Prostate gland (tissue), 2 donors: ENCODE results near the gene CFAP210.

Experiments
- POLR2A ChIP-seq: fragments of 450-650 bp; IDR thresholded peaks from one replicate; pipeline ENCODE4 v1.6.1; 2016; ENCODE audit warnings: antibody characterized with exemption, mild to moderate bottlenecking
- TF ChIP-seq, protein P1 (sequence below), 4 experiments: fragments of 200-600 bp in 2 of 4; fragments of 450-650 bp in 2 of 4; sonication (generic) in 2 of 4; IDR thresholded peaks; 1 replicate in 3 of 4; 2 replicates in 1 of 4; pipeline ENCODE4 v1.5.1; 2016 to 2019; ENCODE audit warnings: antibody characterized with exemption in 4 of 4, mild to moderate bottlenecking in 2 of 4, moderate library complexity in 2 of 4

DNA sequence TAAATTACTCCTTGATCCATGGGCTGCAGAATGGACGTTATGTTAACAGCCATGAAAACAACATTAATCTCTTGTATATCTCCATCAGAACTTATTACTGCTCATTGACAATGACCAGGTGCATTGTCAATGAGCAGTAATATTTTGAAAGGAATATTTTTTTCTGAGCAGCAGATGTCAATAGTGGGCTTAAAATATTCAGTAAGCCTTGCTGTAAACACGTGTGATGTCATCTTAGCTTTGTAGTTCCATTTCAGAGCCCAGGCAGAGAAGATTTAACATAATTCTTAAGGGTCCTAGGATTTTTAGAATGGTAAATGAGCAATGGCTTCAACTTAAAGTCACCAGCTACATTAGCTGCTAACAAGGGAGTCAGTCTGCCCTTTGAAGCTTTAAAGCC is 26.6 kb downstream of the CFAP210 start:
- no peak for TF ChIP-seq POLR2A
- TF ChIP-seq, protein P1, sequence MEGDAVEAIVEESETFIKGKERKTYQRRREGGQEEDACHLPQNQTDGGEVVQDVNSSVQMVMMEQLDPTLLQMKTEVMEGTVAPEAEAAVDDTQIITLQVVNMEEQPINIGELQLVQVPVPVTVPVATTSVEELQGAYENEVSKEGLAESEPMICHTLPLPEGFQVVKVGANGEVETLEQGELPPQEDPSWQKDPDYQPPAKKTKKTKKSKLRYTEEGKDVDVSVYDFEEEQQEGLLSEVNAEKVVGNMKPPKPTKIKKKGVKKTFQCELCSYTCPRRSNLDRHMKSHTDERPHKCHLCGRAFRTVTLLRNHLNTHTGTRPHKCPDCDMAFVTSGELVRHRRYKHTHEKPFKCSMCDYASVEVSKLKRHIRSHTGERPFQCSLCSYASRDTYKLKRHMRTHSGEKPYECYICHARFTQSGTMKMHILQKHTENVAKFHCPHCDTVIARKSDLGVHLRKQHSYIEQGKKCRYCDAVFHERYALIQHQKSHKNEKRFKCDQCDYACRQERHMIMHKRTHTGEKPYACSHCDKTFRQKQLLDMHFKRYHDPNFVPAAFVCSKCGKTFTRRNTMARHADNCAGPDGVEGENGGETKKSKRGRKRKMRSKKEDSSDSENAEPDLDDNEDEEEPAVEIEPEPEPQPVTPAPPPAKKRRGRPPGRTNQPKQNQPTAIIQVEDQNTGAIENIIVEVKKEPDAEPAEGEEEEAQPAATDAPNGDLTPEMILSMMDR (IDR thresholded peaks at IDR 0.05), result no peak
